ENCODE measurements around the gene ATXN7L2. TPM values are rescaled to one million over a fixed set of nuclear protein-coding genes. Genes with fewer than 3 reads are reported as not detected.

The ATXN7L2 gene
- total RNA-seq, 2 donors from 2014 or later: 3.1 to 7.7 TPM

GRCh38 chr1:109523706-109524105 is 40.0 kb downstream of the ATXN7L2 start:
- no peak for ATAC-seq (ENCODE audit: insufficient number of reproducible peaks, low FRiP score, low read depth)
- H3K36me3 ChIP-seq: no peaks in the 10 kb centered on the region
- no peak overlapping the region for H3K4me3 ChIP-seq
- H3K4me1 ChIP-seq (ENCODE audit: control insufficient read depth in 1 of 2, low read depth in 2 of 2): no peaks in the 10 kb centered on the region
- H3K9me3 ChIP-seq: no peaks in the 10 kb centered on the region
- H3K27ac ChIP-seq: no peak overlapping the region
- H3K27me3 ChIP-seq (replicated peaks; ENCODE audit: insufficient read depth): no peaks in the 10 kb centered on the region
- DNase-seq (ENCODE audit: low spot score): no peak
- TF ChIP-seq, protein P1, sequence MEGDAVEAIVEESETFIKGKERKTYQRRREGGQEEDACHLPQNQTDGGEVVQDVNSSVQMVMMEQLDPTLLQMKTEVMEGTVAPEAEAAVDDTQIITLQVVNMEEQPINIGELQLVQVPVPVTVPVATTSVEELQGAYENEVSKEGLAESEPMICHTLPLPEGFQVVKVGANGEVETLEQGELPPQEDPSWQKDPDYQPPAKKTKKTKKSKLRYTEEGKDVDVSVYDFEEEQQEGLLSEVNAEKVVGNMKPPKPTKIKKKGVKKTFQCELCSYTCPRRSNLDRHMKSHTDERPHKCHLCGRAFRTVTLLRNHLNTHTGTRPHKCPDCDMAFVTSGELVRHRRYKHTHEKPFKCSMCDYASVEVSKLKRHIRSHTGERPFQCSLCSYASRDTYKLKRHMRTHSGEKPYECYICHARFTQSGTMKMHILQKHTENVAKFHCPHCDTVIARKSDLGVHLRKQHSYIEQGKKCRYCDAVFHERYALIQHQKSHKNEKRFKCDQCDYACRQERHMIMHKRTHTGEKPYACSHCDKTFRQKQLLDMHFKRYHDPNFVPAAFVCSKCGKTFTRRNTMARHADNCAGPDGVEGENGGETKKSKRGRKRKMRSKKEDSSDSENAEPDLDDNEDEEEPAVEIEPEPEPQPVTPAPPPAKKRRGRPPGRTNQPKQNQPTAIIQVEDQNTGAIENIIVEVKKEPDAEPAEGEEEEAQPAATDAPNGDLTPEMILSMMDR (IDR thresholded peaks at IDR 0.05): no peak

DNA sequence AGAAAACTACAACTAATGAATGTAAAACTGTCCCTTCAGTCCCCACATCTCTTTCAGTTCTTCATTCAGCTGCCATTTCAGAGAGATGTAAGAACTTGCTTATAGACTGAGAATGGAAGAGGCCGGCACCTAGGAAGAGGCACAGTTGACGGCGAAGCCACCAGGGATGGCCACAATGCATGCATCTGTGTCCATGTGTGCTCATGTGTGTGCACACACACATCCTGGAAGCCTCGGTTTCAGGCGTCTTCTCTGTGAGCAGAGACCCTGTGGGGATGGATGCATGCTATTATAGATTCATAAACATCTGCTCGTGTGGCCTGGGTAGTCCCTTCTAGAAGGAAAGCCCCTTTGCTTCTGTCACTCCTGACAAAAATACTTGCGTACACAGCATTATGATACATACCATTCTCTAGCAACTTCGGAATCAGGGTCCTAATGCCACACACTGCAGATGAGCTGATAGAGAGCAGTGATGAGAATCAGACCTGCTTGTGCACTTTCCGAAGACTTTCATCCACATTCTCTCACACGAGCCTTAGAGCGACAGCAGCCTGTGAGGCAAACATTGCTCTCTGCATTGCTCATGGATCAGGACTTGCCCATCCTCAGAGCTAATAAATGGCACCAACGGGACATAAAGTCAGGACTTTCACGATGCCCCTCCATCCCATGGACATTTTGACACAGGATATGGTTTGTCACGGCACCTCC is 43.5 kb downstream of the ATXN7L2 start:
- Histone ChIP-seq H3K27me3 (replicated peaks; ENCODE audit: insufficient read depth) (no peaks in the 10 kb centered on the region), H3K36me3 (no peaks in the 10 kb centered on the region), H3K4me1 (ENCODE audit: control insufficient read depth in 1 of 2, low read depth in 2 of 2) (no peaks in the 10 kb centered on the region), H3K4me3 (no peak overlapping the region), H3K27ac (no peak overlapping the region), H3K9me3 (no peaks in the 10 kb centered on the region)
- DNase-seq (ENCODE audit: low spot score): no peak
- TF ChIP-seq, protein P1 (IDR thresholded peaks at IDR 0.05): no peak
- no peak for ATAC-seq (ENCODE audit: insufficient number of reproducible peaks, low FRiP score, low read depth)

- Histone ChIP-seq H3K27ac (no peak overlapping the region), H3K4me1 (ENCODE audit: control insufficient read depth in 1 of 2, low read depth in 2 of 2) (peaks cover 5% of the 10 kb centered on the region in 2 donors), H3K9me3 (no peaks in the 10 kb centered on the region), H3K27me3 (replicated peaks; ENCODE audit: insufficient read depth) (no peaks in the 10 kb centered on the region), H3K36me3 (no peaks in the 10 kb centered on the region), H3K4me3 (no peak overlapping the region)
- no peak for ATAC-seq (ENCODE audit: insufficient number of reproducible peaks, low FRiP score, low read depth)
- no peak for DNase-seq (ENCODE audit: low spot score)
- TF ChIP-seq, protein P1 (IDR thresholded peaks at IDR 0.05): no peak
Measured at GRCh38 chr1:109527846-109528695, 44.4 kb downstream of the ATXN7L2 start.

- no peak for ATAC-seq (ENCODE audit: insufficient number of reproducible peaks, low FRiP score, low read depth)
- DNase-seq (ENCODE audit: low spot score): no peak
- no peak overlapping the region for H3K27ac ChIP-seq
- TF ChIP-seq, protein P1 (IDR thresholded peaks at IDR 0.05): no peak
- no peaks in the 10 kb centered on the region for H3K27me3 ChIP-seq (replicated peaks; ENCODE audit: insufficient read depth)
- H3K4me3 ChIP-seq: no peak overlapping the region
- no peaks in the 10 kb centered on the region for H3K9me3 ChIP-seq
- H3K4me1 ChIP-seq (ENCODE audit: control insufficient read depth in 1 of 2, low read depth in 2 of 2): peaks cover 5% of the 10 kb centered on the region in 2 donors
- H3K36me3 ChIP-seq: no peaks in the 10 kb centered on the region
Measured at GRCh38 chr1:109528712-109529111, 45.0 kb downstream of the ATXN7L2 start.

GRCh38 chr1:109529881-109530456 is 46.3 kb downstream of the ATXN7L2 start:
- H3K27me3 ChIP-seq (replicated peaks; ENCODE audit: insufficient read depth): no peaks in the 10 kb centered on the region
- H3K27ac ChIP-seq: no peak overlapping the region
- no peaks in the 10 kb centered on the region for H3K9me3 ChIP-seq
- H3K4me1 ChIP-seq (ENCODE audit: control insufficient read depth in 1 of 2, low read depth in 2 of 2): peaks cover 5% of the 10 kb centered on the region in 2 donors
- TF ChIP-seq, protein P1 (IDR thresholded peaks at IDR 0.05): no peak
- no peak for ATAC-seq (ENCODE audit: insufficient number of reproducible peaks, low FRiP score, low read depth)
- no peaks in the 10 kb centered on the region for H3K36me3 ChIP-seq
- no peak for DNase-seq (ENCODE audit: low spot score)
- H3K4me3 ChIP-seq: no peak overlapping the region

All from thoracic aorta (tissue), 2 donors.